ENCODE data around the gene ARL15. TPM values are rescaled to one million over a fixed set of nuclear protein-coding genes. Genes with fewer than 3 reads are reported as not detected.

Gene ARL15
- total RNA-seq, 4 donors from 2014 or later = 16.6 to 48.8 (median 32.3) TPM

DNA sequence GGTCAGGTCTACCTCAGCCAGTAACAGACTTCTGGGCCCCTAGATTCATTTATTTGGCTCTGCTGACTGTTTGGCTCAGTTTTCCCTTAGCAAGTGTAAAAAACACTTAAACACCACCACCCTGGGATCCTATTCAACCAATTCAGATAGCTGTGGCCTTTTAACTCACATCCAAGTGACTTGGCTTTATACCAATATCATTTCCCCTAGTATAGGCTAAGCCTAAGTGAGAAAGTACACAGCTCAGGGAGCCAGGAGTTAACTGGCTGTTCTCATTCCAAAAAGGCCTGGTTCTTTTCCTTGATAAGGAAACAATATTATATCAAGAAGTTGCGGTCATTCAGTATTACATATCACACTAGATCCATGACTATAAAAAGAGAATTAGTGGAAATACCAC lies 163.5 kb downstream of the ARL15 start:
- no peak overlapping the region for H3K4me3 ChIP-seq (ENCODE audit: low read depth, poor library complexity, severe bottlenecking)
- WGBS, 2 donors = 87 to 91% methylated on average over 1 of the region's 1 CpG
- TF ChIP-seq, protein P1, sequence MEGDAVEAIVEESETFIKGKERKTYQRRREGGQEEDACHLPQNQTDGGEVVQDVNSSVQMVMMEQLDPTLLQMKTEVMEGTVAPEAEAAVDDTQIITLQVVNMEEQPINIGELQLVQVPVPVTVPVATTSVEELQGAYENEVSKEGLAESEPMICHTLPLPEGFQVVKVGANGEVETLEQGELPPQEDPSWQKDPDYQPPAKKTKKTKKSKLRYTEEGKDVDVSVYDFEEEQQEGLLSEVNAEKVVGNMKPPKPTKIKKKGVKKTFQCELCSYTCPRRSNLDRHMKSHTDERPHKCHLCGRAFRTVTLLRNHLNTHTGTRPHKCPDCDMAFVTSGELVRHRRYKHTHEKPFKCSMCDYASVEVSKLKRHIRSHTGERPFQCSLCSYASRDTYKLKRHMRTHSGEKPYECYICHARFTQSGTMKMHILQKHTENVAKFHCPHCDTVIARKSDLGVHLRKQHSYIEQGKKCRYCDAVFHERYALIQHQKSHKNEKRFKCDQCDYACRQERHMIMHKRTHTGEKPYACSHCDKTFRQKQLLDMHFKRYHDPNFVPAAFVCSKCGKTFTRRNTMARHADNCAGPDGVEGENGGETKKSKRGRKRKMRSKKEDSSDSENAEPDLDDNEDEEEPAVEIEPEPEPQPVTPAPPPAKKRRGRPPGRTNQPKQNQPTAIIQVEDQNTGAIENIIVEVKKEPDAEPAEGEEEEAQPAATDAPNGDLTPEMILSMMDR (IDR thresholded peaks at IDR 0.05) = no peak
- TF ChIP-seq POLR2A (IDR thresholded peaks at IDR 0.05) = no peak
- no peak for DNase-seq (ENCODE audit: low spot score in 2 of 2)
- intact Hi-C loops (cut with DNase I; ENCODE audit: low total_unique reads) = no loop called here

DNA sequence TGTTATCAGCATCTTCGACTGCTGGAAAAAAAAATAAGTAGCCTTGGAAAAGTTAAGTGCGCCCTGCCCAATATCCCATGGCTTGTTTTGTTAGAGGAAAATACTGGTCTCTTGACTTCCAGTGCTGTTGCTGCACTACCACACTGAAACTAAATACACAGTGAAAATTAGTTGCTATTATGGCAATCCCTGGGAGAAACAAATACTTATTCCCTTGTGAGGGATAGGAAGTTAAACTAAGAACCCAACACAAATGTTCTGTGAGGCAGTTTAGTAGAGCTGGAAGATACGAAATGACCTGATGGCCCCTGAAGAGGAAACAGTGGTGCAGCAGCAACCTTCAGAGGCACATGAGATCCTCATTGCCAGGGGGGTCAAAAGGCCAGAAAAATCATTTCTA lies 164.0 kb downstream of the ARL15 start:
- DNase-seq (ENCODE audit: low spot score in 2 of 2) = no peak
- intact Hi-C loops (cut with DNase I; ENCODE audit: low total_unique reads) = no loop called here
- no peak for TF ChIP-seq POLR2A (IDR thresholded peaks at IDR 0.05)
- TF ChIP-seq, protein P1 (IDR thresholded peaks at IDR 0.05) = no peak
- no peak overlapping the region for H3K4me3 ChIP-seq (ENCODE audit: low read depth, poor library complexity, severe bottlenecking)
- 77 to 83% methylated on average over 3 of the region's 3 CpGs for WGBS, 2 donors

DNA sequence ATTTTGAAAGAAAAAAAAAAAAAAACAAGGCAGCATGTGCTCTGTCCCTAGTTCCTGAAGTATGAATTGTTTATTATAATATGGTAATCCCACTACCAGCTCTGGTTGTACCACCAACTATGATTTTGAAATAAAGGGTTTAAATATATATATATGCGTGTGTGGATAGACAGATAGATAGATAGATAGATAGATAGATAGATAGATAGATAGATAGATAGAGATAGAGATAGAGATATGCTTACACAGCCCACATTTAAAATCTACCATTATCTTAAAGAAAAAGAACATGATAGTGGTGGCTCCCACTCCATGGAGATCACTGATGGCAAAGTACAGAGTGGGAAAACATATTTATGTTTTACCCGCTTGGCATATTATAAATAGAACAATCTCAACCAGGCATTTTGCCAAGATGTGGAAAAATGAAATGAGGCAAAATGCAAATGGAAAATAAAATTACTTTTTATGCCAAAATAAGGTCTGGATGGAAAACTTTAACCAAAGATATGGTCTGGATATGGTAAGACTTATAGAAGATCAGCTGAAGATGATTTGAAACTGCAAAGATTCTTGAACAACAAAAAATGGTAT lies 170.0 kb downstream of the ARL15 start:
- no peak for TF ChIP-seq POLR2A (IDR thresholded peaks at IDR 0.05)
- TF ChIP-seq, protein P1 (IDR thresholded peaks at IDR 0.05) = no peak
- intact Hi-C loops (cut with DNase I; ENCODE audit: low total_unique reads) = no loop called here
- WGBS, 2 donors = 69 to 72% methylated on average over 2 of the region's 2 CpGs

DNA sequence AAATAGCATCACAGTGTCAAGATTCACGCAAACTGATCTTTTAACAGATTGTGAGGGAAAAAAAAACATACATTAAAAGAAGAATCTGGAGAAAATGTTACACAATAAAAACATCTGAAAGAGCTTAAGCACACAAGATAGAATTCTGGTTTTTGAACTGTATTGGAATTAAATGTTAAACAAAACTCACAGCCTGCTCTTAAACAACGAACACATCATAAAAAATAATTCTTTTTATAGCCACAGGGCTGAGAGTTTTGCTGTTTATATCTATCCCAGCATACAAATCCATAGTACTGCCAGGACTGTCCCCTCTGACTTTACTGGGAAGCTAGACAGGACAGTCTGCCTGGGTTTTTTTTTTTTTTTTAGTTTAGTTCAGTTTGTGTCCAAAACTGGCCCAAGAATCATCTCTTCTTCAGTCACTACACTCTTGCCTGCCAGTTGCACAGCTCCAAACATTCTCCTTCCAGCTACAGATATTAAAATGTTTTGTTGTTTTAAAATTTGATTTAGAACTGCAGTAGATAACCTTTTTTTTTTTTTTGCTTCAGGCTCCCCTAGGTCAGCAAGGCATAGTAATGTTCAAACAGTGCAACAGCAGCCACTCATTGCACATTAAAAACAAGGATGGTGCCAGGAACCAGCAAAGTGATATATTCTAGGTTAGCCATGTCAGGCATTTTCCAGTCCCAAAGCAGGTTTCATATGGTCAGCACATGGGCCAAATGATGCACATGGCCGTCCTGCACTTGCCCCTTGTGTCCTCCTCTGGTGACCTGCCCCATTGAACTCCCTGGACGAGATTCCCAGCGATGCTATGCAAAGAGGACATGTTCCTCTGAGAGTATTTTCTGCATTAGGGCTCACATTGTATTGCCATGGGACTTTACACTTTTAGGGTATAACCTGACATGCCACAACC lies 173.6 kb downstream of the ARL15 start:
- intact Hi-C loops (cut with DNase I; ENCODE audit: low total_unique reads) = no loop called here
- H3K4me3 ChIP-seq (ENCODE audit: low read depth, poor library complexity, severe bottlenecking) = no peak overlapping the region
- no peak for DNase-seq (ENCODE audit: low spot score in 2 of 2)
- 62 to 68% methylated on average over 5 of the region's 5 CpGs for whole genome bisulfite sequencing, 2 donors
- no peak for TF ChIP-seq POLR2A (IDR thresholded peaks at IDR 0.05)
- TF ChIP-seq, protein P1 (IDR thresholded peaks at IDR 0.05) = no peak

More for the DNA sequence above, 170.0 kb downstream of the ARL15 start:
- no peak overlapping the region for H3K4me3 ChIP-seq (ENCODE audit: low read depth, poor library complexity, severe bottlenecking)
- DNase-seq (ENCODE audit: low spot score in 2 of 2) = no peak

DNA sequence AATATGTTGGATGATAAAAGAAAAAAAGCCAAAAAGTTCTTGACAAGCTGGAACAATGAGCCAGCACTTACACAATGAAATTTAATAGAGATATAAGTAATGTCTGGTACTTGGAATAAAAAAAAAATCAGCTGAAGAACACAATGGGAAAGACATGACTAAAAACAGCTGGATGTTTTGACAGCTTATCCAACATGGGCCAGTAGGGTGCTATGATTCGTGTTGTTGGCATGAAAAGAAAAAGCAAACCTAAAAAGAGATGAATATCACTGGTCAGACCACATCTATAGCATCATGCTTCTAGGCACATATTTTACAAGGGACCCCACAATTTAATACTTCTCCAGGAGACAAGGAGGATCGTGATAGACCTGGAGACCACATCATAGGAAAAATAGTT lies 175.3 kb downstream of the ARL15 start:
- DNase-seq (ENCODE audit: low spot score in 2 of 2) = no peak
- TF ChIP-seq, protein P1 (IDR thresholded peaks at IDR 0.05) = no peak
- no peak for TF ChIP-seq POLR2A (IDR thresholded peaks at IDR 0.05)
- 30 to 38% methylated on average over 2 of the region's 2 CpGs for WGBS, 2 donors
- H3K4me3 ChIP-seq (ENCODE audit: low read depth, poor library complexity, severe bottlenecking) = no peak overlapping the region
- intact Hi-C loops (cut with DNase I; ENCODE audit: low total_unique reads) = no loop called here
